HepG2 (cell line): ENCODE data around the gene NPAS2. TPM values are rescaled to one million over a fixed set of nuclear protein-coding genes. Genes with fewer than 3 reads are reported as not detected.

Experiments
- ATAC-seq: fragments of 200-7000 bp; cut with Tn5 transposase; 3 replicates; pipeline ENCODE4 v1.9.1; 2020; ENCODE audit warnings: mild to moderate bottlenecking, moderate library complexity
- BruUV-seq: library from RNA; stranded (reverse); fragments of 400-500 nt; replicated peaks from 2 replicates; lab custom pipeline; 2021; lab: Mats Ljungman, UMichigan
- CTCF ChIA-PET: fragments of 300-600 bp; formaldehyde crosslinking; extraction: SDS; loops from one replicate; lab custom pipeline; 2021; ENCODE audit warnings: low total read pairs, inconsistent platforms, low intra/inter-chr PET ratio; lab: Yijun Ruan, JAX
- POLR2A ChIA-PET: fragments of 350-600 bp; sonication (Branson Sonifier 250); formaldehyde crosslinking; loops from one replicate; lab custom pipeline; 2020; ENCODE audit warnings: antibody characterized with exemption, inconsistent platforms; lab: Yijun Ruan, JAX
- DNase-seq: peaks from one replicate; pipeline ENCODE4 v3.0.0-alpha.2; 2015; ENCODE audit warnings: low spot score
- FAIRE-seq: peaks from 3 replicates; lab custom pipeline; 2011; peaks lifted over from hg19 to GRCh38; lab: Jason Lieb, UNC
- H2AFZ ChIP-seq: one replicate; pipeline ENCODE4 v1.6.1; 2011; ENCODE audit warnings: low read length, inconsistent platforms
- H3K27ac ChIP-seq: fragments of 300-600 bp; 3 replicates; pipeline ENCODE4 v1.8.0; 2011; ENCODE audit warnings: mixed run types, mild to moderate bottlenecking, mixed read lengths, low read length, inconsistent platforms; ENCODE audit not compliant: insufficient read depth; ENCODE audit errors: extremely low read length
- H3K27me3 ChIP-seq, 2 experiments: fragments of 200-600 bp in 1 of 2; 2 replicates in 1 of 2; 3 replicates in 1 of 2; pipeline versions ENCODE4 v1.6.0 to v1.8.0; 2011; ENCODE audit warnings: low read length in 2 of 2, mild to moderate bottlenecking in 2 of 2, moderate library complexity in 2 of 2, inconsistent platforms in 1 of 2; ENCODE audit not compliant: insufficient read depth in 2 of 2, control insufficient read depth in 1 of 2
- H3K36me3 ChIP-seq, 2 experiments: fragments of 200-600 bp in 1 of 2; replicated peaks in 1 of 2; 2 replicates in 1 of 2; 3 replicates in 1 of 2; pipeline versions ENCODE4 v1.5.1 to v1.8.0; 2011; ENCODE audit warnings: low read length in 2 of 2, inconsistent platforms in 1 of 2; ENCODE audit not compliant: insufficient read depth in 2 of 2, control insufficient read depth in 1 of 2
- H3K4me1 ChIP-seq: 2 replicates; pipeline ENCODE4 v1.5.1; 2012; ENCODE audit warnings: low read length, inconsistent platforms; ENCODE audit not compliant: insufficient read depth
- H3K4me2 ChIP-seq: 2 replicates; pipeline ENCODE4 v1.6.0; 2011; ENCODE audit warnings: low read depth, low read length, inconsistent platforms
- H3K4me3 ChIP-seq, 3 experiments: fragments of 200-600 bp in 1 of 3; sonication (generic), shearing (Covaris generic) in 1 of 3; replicated peaks in 1 of 3; 2 replicates each; pipeline ENCODE4 v1.5.1; 2011 to 2016; ENCODE audit warnings: low read length in 3 of 3, inconsistent platforms in 2 of 3, low read depth in 2 of 3, mild to moderate bottlenecking in 2 of 3, control low read depth in 1 of 3, mixed read lengths in 1 of 3; ENCODE audit not compliant: insufficient read depth in 1 of 3
- H3K79me2 ChIP-seq: one replicate; pipeline ENCODE4 v1.6.1; 2011; ENCODE audit warnings: low read length, inconsistent platforms; ENCODE audit not compliant: insufficient read depth
- H3K9ac ChIP-seq: 2 replicates; pipeline ENCODE4 v1.6.0; 2011; ENCODE audit warnings: mild to moderate bottlenecking, low read depth, low read length, inconsistent platforms; ENCODE audit not compliant: insufficient read depth
- H3K9me3 ChIP-seq: 2 replicates; pipeline ENCODE4 v1.5.1; 2012; ENCODE audit warnings: mild to moderate bottlenecking, low read length
- H4K20me1 ChIP-seq: 2 replicates; pipeline ENCODE4 v1.6.0; 2011; ENCODE audit warnings: inconsistent platforms, mild to moderate bottlenecking, low read length, moderate library complexity; ENCODE audit not compliant: insufficient read depth
- ATF7-NPFF ChIP-seq: sonication (generic); formaldehyde crosslinking; IDR thresholded peaks from 2 replicates; pipeline ENCODE4 v1.8.1; 2023; ENCODE audit warnings: mild to moderate bottlenecking, low read depth, missing genetic modification reagents, moderate library complexity
- EHMT2 ChIP-seq: fragments of 200-600 bp; sonication (generic); IDR thresholded peaks from 2 replicates; pipeline ENCODE4 v1.7.0; 2017; ENCODE audit warnings: antibody characterized with exemption, low read depth, low read length, borderline replicate concordance
- FIP1L1 ChIP-seq: fragments of 200-400 bp; formaldehyde crosslinking; IDR thresholded peaks from 2 replicates; pipeline ENCODE4 v1.6.1; 2018; ENCODE audit warnings: low read depth, mild to moderate bottlenecking, low read length, moderate library complexity, borderline replicate concordance; ENCODE audit not compliant: insufficient read depth
- MXD4 ChIP-seq: IDR thresholded peaks from 2 replicates; pipeline ENCODE4 v1.6.1; 2016; ENCODE audit warnings: mild to moderate bottlenecking, missing biosample characterization, missing genetic modification reagents
- NR3C1 ChIP-seq: sonication (generic); formaldehyde crosslinking; IDR thresholded peaks from 2 replicates; pipeline ENCODE4 v1.4.0; 2020; ENCODE audit warnings: missing genetic modification reagents
- SALL1 ChIP-seq: sonication (generic); formaldehyde crosslinking; IDR thresholded peaks from 2 replicates; pipeline ENCODE4 v1.8.0; 2022; ENCODE audit warnings: mild to moderate bottlenecking, missing genetic modification reagents
- ZBTB8A ChIP-seq: sonication (generic); formaldehyde crosslinking; IDR thresholded peaks from 2 replicates; pipeline ENCODE4 v1.4.0; 2020; ENCODE audit warnings: mild to moderate bottlenecking, low read depth, missing genetic modification reagents, borderline replicate concordance
- ZFP91 ChIP-seq: sonication (generic); formaldehyde crosslinking; IDR thresholded peaks from 2 replicates; pipeline ENCODE4 v1.9.0; 2022; ENCODE audit warnings: missing genetic modification reagents, mild to moderate bottlenecking, borderline replicate concordance
- ZNF609 ChIP-seq: sonication (generic); formaldehyde crosslinking; IDR thresholded peaks from 2 replicates; pipeline ENCODE4 v1.4.0; 2020; ENCODE audit warnings: mild to moderate bottlenecking, missing genetic modification reagents, borderline replicate concordance
- WGBS: methylation state at CpG from one replicate; pipeline ENCODE4 v1.1.6; 2017; ENCODE audit warnings: low lambda C conversion rate; 5-methylcytosine and 5-hydroxymethylcytosine counted together
- in situ Hi-C: cut with HindIII; loops from 2 replicates; pipeline ENCODE4 v1.10.0; 2017; ENCODE audit warnings: low pct_unique_long_range_greater_than_20kb; ENCODE audit not compliant: extremely low pct_ligation_motif_present
- intact Hi-C: fragments of 100-400 bp; cut with micrococcal nuclease; formaldehyde crosslinking; loops from one replicate; pipeline ENCODE4 v1.10.0; 2022; ENCODE audit not compliant: unreplicated experiment
- polyA plus RNA-seq, 8 experiments: library from polyadenylated mRNA; depleted of rRNA in 3 of 8; stranded (reverse) in 7 of 8; unstranded in 1 of 8; fragments of >200 nt; fragmentation: Illumina TruSeq in 4 of 8; extraction: Trizol in 4 of 8; gene quantifications; 2 replicates each; pipeline versions ENCODE4 v1.2.1 to v1.2.3, GENCODE V29; 2011 to 2016; ENCODE audit warnings: low read depth in 4 of 8, missing spikeins in 1 of 8, mixed read lengths in 1 of 8; ENCODE audit not compliant: insufficient read depth in 1 of 8
- total RNA-seq, 5 experiments: library from RNA; depleted of rRNA; stranded (reverse); fragments of >200 nt; fragmentation: Illumina TruSeq; extraction: Trizol; gene quantifications; 2 replicates each; pipeline ENCODE4 v1.2.3, GENCODE V29; 2016; ENCODE audit warnings: low read depth in 1 of 5
- TF ChIP-seq, protein P1 (sequence below): IDR thresholded peaks from 2 replicates; pipeline ENCODE4 v1.6.1; 2018; ENCODE audit warnings: missing genetic modification reagents

The NPAS2 gene
- total and polyA plus RNA-seq, 2 of the 13 experiments (the other 11 are each of a cell fraction or from before 2014, with no cell fraction given) = 14.8 to 37.5 TPM

- FAIRE-seq = no peak
- H3K79me2 ChIP-seq = no peaks in the 10 kb centered on the region
- no peaks in the 10 kb centered on the region for H3K27me3 ChIP-seq
- BruUV-seq = no TSS peak
- H4K20me1 ChIP-seq = no peaks in the 10 kb centered on the region
- TF ChIP-seq ZBTB8A (CRISPR knock-in tag) (no peak), ATF7-NPFF (CRISPR knock-in tag) (no peak), ZFP91 (no peak), FIP1L1 (no peak), EHMT2 (no peak), SALL1 (no peak), ZNF609 (no peak), MXD4 (no peak), NR3C1 (no peak)
- TF ChIP-seq, protein P1, sequence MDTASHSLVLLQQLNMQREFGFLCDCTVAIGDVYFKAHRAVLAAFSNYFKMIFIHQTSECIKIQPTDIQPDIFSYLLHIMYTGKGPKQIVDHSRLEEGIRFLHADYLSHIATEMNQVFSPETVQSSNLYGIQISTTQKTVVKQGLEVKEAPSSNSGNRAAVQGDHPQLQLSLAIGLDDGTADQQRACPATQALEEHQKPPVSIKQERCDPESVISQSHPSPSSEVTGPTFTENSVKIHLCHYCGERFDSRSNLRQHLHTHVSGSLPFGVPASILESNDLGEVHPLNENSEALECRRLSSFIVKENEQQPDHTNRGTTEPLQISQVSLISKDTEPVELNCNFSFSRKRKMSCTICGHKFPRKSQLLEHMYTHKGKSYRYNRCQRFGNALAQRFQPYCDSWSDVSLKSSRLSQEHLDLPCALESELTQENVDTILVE (CRISPR knock-in tag) = no peak
- TF ChIP-seq, all 625 proteins: peak for 0
- H3K4me3 ChIP-seq = no peak overlapping the region
- CTCF ChIA-PET = no interaction called here
- H3K27ac ChIP-seq = no peak overlapping the region
- H3K36me3 ChIP-seq = peaks cover 3 to 25% of the 10 kb centered on the region in 2 experiments
- in situ Hi-C loops = no loop called here
- ATAC-seq (no peak; the same call in 2 of the 3 replicates), DNase-seq (no peak)
- no peak overlapping the region for H2AFZ ChIP-seq
- intact Hi-C loops = no loop called here
- no peaks in the 10 kb centered on the region for H3K4me1 ChIP-seq
- H3K9me3 ChIP-seq = no peaks in the 10 kb centered on the region
- 89% methylated on average over 4 of the region's 4 CpGs for WGBS
- no peak overlapping the region for H3K4me2 ChIP-seq
- POLR2A ChIA-PET = no interaction called here
- no peak overlapping the region for H3K9ac ChIP-seq
Observed at GRCh38 chr2:100955226-100955625, 135.3 kb downstream of the NPAS2 start.
